GM12874 (cell line): Measurements from ENCODE around the gene CD84.
A peak's percentile ranks its signal among the peaks of the same experiment; 100 is the strongest.

Experiments used
- TF ChIP-seq, protein P1 (sequence below): IDR thresholded peaks from 2 replicates; pipeline ENCODE4 v1.5.1; 2011; ENCODE audit warnings: low read depth, mild to moderate bottlenecking, control low read depth, low read length, moderate library complexity; ENCODE audit not compliant: insufficient read depth

Gene CD84

DNA sequence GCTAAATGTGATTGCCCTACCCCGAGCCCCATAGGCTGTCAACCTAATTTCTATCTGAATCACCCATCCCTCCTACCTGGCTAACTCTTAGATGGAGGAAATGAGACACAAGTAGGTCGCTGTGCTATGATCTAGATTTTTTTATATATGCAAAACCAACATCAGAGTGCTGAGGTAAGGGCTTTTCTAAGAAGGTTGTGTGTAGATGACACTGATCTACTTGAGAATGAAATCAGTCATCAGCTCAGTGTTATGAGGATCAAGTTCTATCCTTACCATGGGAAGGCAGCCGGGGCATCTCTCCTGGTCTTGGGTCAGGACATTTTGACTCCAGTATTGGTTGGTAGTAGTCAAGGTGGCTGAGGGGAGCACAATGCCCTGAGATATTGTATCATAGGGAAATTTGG lies 43.9 kb upstream of the CD84 start:
- TF ChIP-seq, protein P1, sequence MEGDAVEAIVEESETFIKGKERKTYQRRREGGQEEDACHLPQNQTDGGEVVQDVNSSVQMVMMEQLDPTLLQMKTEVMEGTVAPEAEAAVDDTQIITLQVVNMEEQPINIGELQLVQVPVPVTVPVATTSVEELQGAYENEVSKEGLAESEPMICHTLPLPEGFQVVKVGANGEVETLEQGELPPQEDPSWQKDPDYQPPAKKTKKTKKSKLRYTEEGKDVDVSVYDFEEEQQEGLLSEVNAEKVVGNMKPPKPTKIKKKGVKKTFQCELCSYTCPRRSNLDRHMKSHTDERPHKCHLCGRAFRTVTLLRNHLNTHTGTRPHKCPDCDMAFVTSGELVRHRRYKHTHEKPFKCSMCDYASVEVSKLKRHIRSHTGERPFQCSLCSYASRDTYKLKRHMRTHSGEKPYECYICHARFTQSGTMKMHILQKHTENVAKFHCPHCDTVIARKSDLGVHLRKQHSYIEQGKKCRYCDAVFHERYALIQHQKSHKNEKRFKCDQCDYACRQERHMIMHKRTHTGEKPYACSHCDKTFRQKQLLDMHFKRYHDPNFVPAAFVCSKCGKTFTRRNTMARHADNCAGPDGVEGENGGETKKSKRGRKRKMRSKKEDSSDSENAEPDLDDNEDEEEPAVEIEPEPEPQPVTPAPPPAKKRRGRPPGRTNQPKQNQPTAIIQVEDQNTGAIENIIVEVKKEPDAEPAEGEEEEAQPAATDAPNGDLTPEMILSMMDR = no peak

GRCh38 chr1:160622501-160623226 lies 43.4 kb upstream of the CD84 start:
- TF ChIP-seq, protein P1 = no peak

GRCh38 chr1:160621633-160622413 lies 42.5 kb upstream of the CD84 start:
- TF ChIP-seq, protein P1 = no peak

- TF ChIP-seq, protein P1 = no peak
These were observed 41.8 kb upstream of the CD84 start for GRCh38 chr1:160620942-160621632.

DNA sequence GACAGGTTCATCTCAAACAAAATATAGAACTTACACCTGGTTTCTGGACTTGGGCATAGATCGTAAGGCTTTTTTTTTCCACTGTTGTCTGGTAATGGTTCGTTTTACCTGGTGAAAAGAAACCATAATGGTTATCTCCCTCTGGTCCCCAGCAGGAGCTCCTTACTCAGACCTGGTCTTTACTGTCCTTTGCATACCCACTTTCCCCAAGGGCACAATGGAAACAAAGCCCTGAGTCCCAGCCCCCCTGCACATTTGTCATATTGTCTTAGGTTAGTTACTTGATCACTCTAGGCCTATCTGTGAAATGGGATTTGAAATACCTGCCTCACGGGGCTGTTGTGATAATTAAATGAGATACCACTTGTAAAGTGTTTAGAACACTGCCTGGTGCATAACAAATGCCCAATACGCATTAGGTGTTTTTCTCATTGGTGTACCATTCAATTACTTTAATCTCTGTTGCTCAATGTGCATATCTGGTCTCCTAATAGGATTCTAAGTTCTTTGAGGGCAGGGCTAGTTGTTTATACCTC lies 40.5 kb upstream of the CD84 start:
- TF ChIP-seq, protein P1 = no peak

- TF ChIP-seq, protein P1 = peak; percentile 79
These were observed 39.5 kb upstream of the CD84 start for GRCh38 chr1:160618763-160619274.

DNA sequence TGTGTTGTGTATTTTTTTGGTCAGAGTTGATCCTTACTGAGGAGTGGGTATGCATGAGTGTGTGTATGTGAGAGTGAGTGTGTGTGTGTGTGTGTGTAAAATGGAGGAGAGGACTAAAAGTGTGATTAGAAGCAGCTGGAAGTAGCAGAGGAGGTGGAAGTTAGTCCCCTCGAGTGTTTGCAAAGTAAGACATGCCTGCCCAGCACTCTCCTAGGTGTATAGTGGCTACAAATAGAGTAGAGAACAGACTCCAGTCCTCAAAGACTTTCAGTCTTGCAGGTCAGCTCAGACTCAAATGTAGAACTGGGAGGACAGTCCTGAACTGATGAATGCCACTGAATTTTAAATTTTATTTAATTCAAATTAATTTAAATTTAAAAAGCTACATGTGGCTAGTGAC lies 39.0 kb upstream of the CD84 start:
- TF ChIP-seq, protein P1 = no peak
